ENCODE results near the gene FAM228B.

GRCh38 chr2:24085200-24085489 lies 38.1 kb upstream of the FAM228B start:
- no peak for TF ChIP-seq POLR2A (IDR thresholded peaks at IDR 0.05)
- TF ChIP-seq, protein P1, sequence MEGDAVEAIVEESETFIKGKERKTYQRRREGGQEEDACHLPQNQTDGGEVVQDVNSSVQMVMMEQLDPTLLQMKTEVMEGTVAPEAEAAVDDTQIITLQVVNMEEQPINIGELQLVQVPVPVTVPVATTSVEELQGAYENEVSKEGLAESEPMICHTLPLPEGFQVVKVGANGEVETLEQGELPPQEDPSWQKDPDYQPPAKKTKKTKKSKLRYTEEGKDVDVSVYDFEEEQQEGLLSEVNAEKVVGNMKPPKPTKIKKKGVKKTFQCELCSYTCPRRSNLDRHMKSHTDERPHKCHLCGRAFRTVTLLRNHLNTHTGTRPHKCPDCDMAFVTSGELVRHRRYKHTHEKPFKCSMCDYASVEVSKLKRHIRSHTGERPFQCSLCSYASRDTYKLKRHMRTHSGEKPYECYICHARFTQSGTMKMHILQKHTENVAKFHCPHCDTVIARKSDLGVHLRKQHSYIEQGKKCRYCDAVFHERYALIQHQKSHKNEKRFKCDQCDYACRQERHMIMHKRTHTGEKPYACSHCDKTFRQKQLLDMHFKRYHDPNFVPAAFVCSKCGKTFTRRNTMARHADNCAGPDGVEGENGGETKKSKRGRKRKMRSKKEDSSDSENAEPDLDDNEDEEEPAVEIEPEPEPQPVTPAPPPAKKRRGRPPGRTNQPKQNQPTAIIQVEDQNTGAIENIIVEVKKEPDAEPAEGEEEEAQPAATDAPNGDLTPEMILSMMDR (IDR thresholded peaks at IDR 0.05 in 4 of 5, conservative IDR thresholded peaks at IDR 0.05 in 1 of 5) = no peak

Measured in gastrocnemius medialis (tissue), 4 donors.